GM15510 (cell line): Measurements from ENCODE around the gene ZNF141.

ENCODE experiments used
- POLR2A ChIP-seq: IDR thresholded peaks from 3 replicates; pipeline ENCODE4 v1.6.1; 2011; ENCODE audit warnings: borderline replicate concordance; ENCODE audit not compliant: insufficient read length; ENCODE audit errors: extremely low read depth

Gene ZNF141

GRCh38 chr4:374298-375160 is 36.9 kb downstream of the ZNF141 start:
- TF ChIP-seq POLR2A, result no peak

- no peak for TF ChIP-seq POLR2A
Measured at GRCh38 chr4:384311-385010, 46.8 kb downstream of the ZNF141 start.

- no peak for TF ChIP-seq POLR2A
Measured at GRCh38 chr4:385934-386707, 48.5 kb downstream of the ZNF141 start.

- no peak for TF ChIP-seq POLR2A
Measured at GRCh38 chr4:386708-387105, 49.1 kb downstream of the ZNF141 start.

GRCh38 chr4:404006-404405 is 66.4 kb downstream of the ZNF141 start:
- no peak for TF ChIP-seq POLR2A

GRCh38 chr4:422587-422986 is 85.0 kb downstream of the ZNF141 start:
- no peak for TF ChIP-seq POLR2A
